IPS-18c (cell line): ENCODE measurements around the gene DDOST.
"Not testable (repeated sequence)": the region's sequence is repeated elsewhere in the genome, so short reads cannot be mapped to it uniquely, and the experiment has no call there.

Source experiments
- H3K4me3 ChIP-seq: 2 replicates; pipeline ENCODE4 v1.7.0; 2013; ENCODE audit warnings: low read depth, mild to moderate bottlenecking, low read length, moderate library complexity; ENCODE audit not compliant: insufficient read depth
- H3K9me3 ChIP-seq: one replicate; pipeline ENCODE4 v1.6.1; 2013; ENCODE audit warnings: mild to moderate bottlenecking, low read length, moderate library complexity; ENCODE audit not compliant: control insufficient read depth, insufficient read depth

Gene DDOST

GRCh38 chr1:20616847-20617487 lies 44.2 kb downstream of the DDOST start:
- H3K9me3 ChIP-seq: no peaks in the 10 kb centered on the region
- no peak overlapping the region for H3K4me3 ChIP-seq

- Histone ChIP-seq H3K9me3 (no peaks in the 10 kb centered on the region), H3K4me3 (no peak overlapping the region)
Measured at GRCh38 chr1:20615946-20616846, 45.0 kb downstream of the DDOST start.

GRCh38 chr1:20614131-20614579 lies 47.0 kb downstream of the DDOST start:
- Histone ChIP-seq H3K9me3 (no peaks in the 10 kb centered on the region), H3K4me3 (no peak overlapping the region)

- H3K4me3 ChIP-seq: no peak overlapping the region
Measured at GRCh38 chr1:20612221-20612746, 48.9 kb downstream of the DDOST start.

GRCh38 chr1:20611652-20612051 lies 49.5 kb downstream of the DDOST start:
- Histone ChIP-seq H3K9me3 (no peaks in the 10 kb centered on the region), H3K4me3 (no peak overlapping the region)

More at GRCh38 chr1:20612221-20612746, 48.9 kb downstream of the DDOST start:
- H3K9me3 ChIP-seq: no peaks in the 10 kb centered on the region

GRCh38 chr1:20610970-20611369 lies 50.2 kb downstream of the DDOST start:
- H3K9me3 ChIP-seq: no peaks in the 10 kb centered on the region
- no peak overlapping the region for H3K4me3 ChIP-seq

GRCh38 chr1:20609541-20609940 lies 51.6 kb downstream of the DDOST start:
- H3K4me3 ChIP-seq: no peak overlapping the region

GRCh38 chr1:20606801-20607570 lies 54.2 kb downstream of the DDOST start:
- not testable (repeated sequence) for H3K9me3 ChIP-seq, H3K4me3 ChIP-seq

More at GRCh38 chr1:20609541-20609940, 51.6 kb downstream of the DDOST start:
- H3K9me3 ChIP-seq: peaks cover 1% of the 10 kb centered on the region

GRCh38 chr1:20604678-20605077 lies 56.5 kb downstream of the DDOST start:
- peaks cover 6% of the 10 kb centered on the region for H3K9me3 ChIP-seq
- no peak overlapping the region for H3K4me3 ChIP-seq

- peaks cover 6% of the 10 kb centered on the region for H3K9me3 ChIP-seq
- no peak overlapping the region for H3K4me3 ChIP-seq
Measured at GRCh38 chr1:20603504-20604464, 57.4 kb downstream of the DDOST start.

- no peak overlapping the region for H3K4me3 ChIP-seq
Measured at GRCh38 chr1:20602851-20603450, 58.2 kb downstream of the DDOST start.

More at GRCh38 chr1:20602851-20603450, 58.2 kb downstream of the DDOST start:
- H3K9me3 ChIP-seq: peaks cover 6% of the 10 kb centered on the region
